OCI-M2 (cell line): ENCODE measurements around the gene CRMP1.

Source experiments
- DNase-seq: peaks from one replicate; lab custom pipeline; 2025; ENCODE audit not compliant: unreplicated experiment; lab: John Stamatoyannopoulos, UW

The CRMP1 gene

DNA sequence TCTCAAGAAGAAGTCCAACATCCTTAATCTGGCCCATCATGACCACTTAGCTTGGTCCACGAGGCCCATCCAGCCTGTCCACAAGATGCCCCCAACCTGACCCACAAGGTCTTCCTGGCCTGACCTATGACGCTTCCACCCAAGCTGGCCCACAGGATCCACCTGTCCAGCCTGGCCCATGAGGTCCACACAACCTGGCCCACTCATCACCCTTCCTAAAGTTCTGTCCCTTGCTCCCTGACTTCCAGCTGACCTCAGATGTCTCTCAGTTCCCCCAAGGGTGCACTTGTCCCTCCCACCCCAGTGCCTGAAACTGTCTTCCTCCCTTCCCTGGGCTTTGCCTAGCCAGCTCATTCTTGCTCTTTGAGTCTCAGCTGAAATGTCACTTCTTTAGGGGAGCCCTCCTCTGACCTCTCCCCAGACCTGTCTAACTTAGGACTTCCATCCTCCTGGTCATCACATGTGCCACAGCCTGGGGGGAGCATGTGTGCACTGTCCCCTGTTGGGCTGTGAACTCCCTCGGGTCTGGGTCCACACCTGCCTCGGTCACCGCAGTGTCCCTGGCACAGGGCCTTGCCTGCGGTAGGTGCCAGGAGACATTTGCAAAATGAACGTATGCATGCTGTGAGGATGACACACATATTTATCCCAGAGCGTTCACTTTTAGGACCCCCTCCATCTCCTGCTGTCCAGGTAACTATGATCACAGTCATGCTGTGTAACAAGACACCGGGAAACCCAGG, 120.2 kb downstream of the CRMP1 start:
- DNase-seq, result no peak
